Ascending aorta (tissue), 2 donors: Measurements from ENCODE around the gene SYPL2. TPM values are rescaled to one million over a fixed set of nuclear protein-coding genes. Genes with fewer than 3 reads are reported as not detected.

Experiments used
- DNase-seq, 2 donors: peaks; one replicate each; pipeline ENCODE4 v3.0.0-alpha.2; 2019; ENCODE audit warnings: low spot score in 2 of 2
- H3K27ac ChIP-seq, 2 donors: fragments of 200-600 bp; sonication (generic); one replicate each; pipeline ENCODE4 v1.5.1; 2016 to 2017; ENCODE audit warnings: mild to moderate bottlenecking in 1 of 2
- H3K27me3 ChIP-seq: fragments of 200-600 bp; sonication (generic); one replicate; pipeline ENCODE4 v1.5.1; 2017
- H3K36me3 ChIP-seq, 2 donors: fragments of 200-600 bp; sonication (generic); one replicate each; pipeline ENCODE4 v1.5.1; 2016
- H3K4me1 ChIP-seq, 2 donors: fragments of 200-600 bp; sonication (generic); one replicate each; pipeline ENCODE4 v1.5.1; 2016 to 2017; ENCODE audit warnings: mild to moderate bottlenecking in 1 of 2
- H3K4me3 ChIP-seq, 2 donors: fragments of 200-600 bp; sonication (generic); one replicate each; pipeline ENCODE4 v1.5.1; 2016 to 2017; ENCODE audit warnings: mild to moderate bottlenecking in 1 of 2
- H3K9me3 ChIP-seq, 2 donors: fragments of 200-600 bp; sonication (generic); one replicate each; pipeline ENCODE4 v1.5.1; 2016
- CTCF ChIP-seq, 3 experiments: fragments of 200-600 bp in 2 of 3; fragments of 450-650 bp in 1 of 3; sonication (generic) in 2 of 3; IDR thresholded peaks; one replicate each; pipeline ENCODE4 v1.5.1; 2016 to 2019; ENCODE audit warnings: antibody characterized with exemption in 3 of 3, mild to moderate bottlenecking in 1 of 3, moderate library complexity in 1 of 3
- intact Hi-C: fragments of 100-400 bp; cut with DNase I; formaldehyde crosslinking; loops from one replicate; pipeline ENCODE4 v1.15.1; 2023
- total RNA-seq: library from RNA; depleted of rRNA; stranded (reverse); fragments of >200 nt; gene quantifications from one replicate; pipeline ENCODE4 v1.1.0, GENCODE V29; 2016

SYPL2 gene
- total RNA-seq, 1 donor from 2014 or later: 8.1 TPM

- Histone ChIP-seq H3K4me3 (no peak overlapping the region), H3K4me1 (peaks cover 12 to 35% of the 10 kb centered on the region in 2 donors), H3K9me3 (no peaks in the 10 kb centered on the region), H3K27me3 (no peaks in the 10 kb centered on the region), H3K27ac (peak overlapping the region; percentile 53 to 64), H3K36me3 (peaks cover 13 to 25% of the 10 kb centered on the region in 2 donors)
- intact Hi-C loops: no loop called here
- TF ChIP-seq CTCF (IDR thresholded peaks at IDR 0.05): peak in 2 of 3 experiments; percentile 14 to 35
- DNase-seq: peak in 1 of 2 donors; percentile 72
Observed at GRCh38 chr1:109499661-109500536, 33.6 kb downstream of the SYPL2 start.

- TF ChIP-seq CTCF (IDR thresholded peaks at IDR 0.05): no peak
- intact Hi-C loops: no loop called here
- peaks cover 9 to 31% of the 10 kb centered on the region in 2 donors for H3K4me1 ChIP-seq
- H3K36me3 ChIP-seq: peaks cover 10 to 22% of the 10 kb centered on the region in 2 donors
- H3K27me3 ChIP-seq: no peaks in the 10 kb centered on the region
- no peaks in the 10 kb centered on the region for H3K9me3 ChIP-seq
- peak in 1 of 2 donors; percentile 75 for DNase-seq
- H3K27ac ChIP-seq: peak overlapping the region; percentile 53 to 64
- no peak overlapping the region for H3K4me3 ChIP-seq
Observed at GRCh38 chr1:109500941-109501381, 34.6 kb downstream of the SYPL2 start.

- DNase-seq: no peak
- Histone ChIP-seq H3K4me1 (peaks cover 9 to 31% of the 10 kb centered on the region in 2 donors), H3K9me3 (no peaks in the 10 kb centered on the region), H3K27me3 (no peaks in the 10 kb centered on the region), H3K36me3 (peaks cover 3 to 13% of the 10 kb centered on the region in 2 donors), H3K27ac (peak overlapping the region; percentile 53 to 64), H3K4me3 (no peak overlapping the region)
- TF ChIP-seq CTCF (IDR thresholded peaks at IDR 0.05): no peak
- intact Hi-C loops: no loop called here
Observed at GRCh38 chr1:109501644-109502363, 35.5 kb downstream of the SYPL2 start.

GRCh38 chr1:109502364-109502851 is 36.1 kb downstream of the SYPL2 start:
- Histone ChIP-seq H3K27ac (peak overlapping the region in 1 of 2 donors; percentile 53), H3K36me3 (peaks cover 0 to 7% of the 10 kb centered on the region in 2 donors), H3K4me1 (peaks cover 9 to 31% of the 10 kb centered on the region in 2 donors), H3K4me3 (no peak overlapping the region), H3K27me3 (no peaks in the 10 kb centered on the region), H3K9me3 (no peaks in the 10 kb centered on the region)
- no peak for TF ChIP-seq CTCF (IDR thresholded peaks at IDR 0.05)
- no peak for DNase-seq
- intact Hi-C loops: no loop called here

- Histone ChIP-seq H3K9me3 (no peaks in the 10 kb centered on the region), H3K4me1 (peaks cover 9 to 34% of the 10 kb centered on the region in 2 donors), H3K36me3 (no peaks in the 10 kb centered on the region), H3K4me3 (no peak overlapping the region), H3K27ac (no peak overlapping the region), H3K27me3 (no peaks in the 10 kb centered on the region)
- intact Hi-C loops: no loop called here
- no peak for DNase-seq
- TF ChIP-seq CTCF (IDR thresholded peaks at IDR 0.05): no peak
Observed at GRCh38 chr1:109503935-109504334, 37.6 kb downstream of the SYPL2 start.
